Effector memory CD4-positive, alpha-beta T cell (primary cell): ENCODE data around the gene TBC1D5.

Experiments
- DNase-seq, 3 donors: peaks; one replicate each; pipeline ENCODE4 v3.0.0-alpha.2; 2020
- H3K27ac ChIP-seq: 2 replicates; pipeline ENCODE4 v1.7.0; 2013; ENCODE audit warnings: mild to moderate bottlenecking, low read length, moderate library complexity; ENCODE audit not compliant: insufficient read depth, poor library complexity, severe bottlenecking
- H3K27me3 ChIP-seq: replicated peaks from 2 replicates; pipeline ENCODE4 v1.7.0; 2013; ENCODE audit warnings: mild to moderate bottlenecking, low read length; ENCODE audit not compliant: insufficient read depth, control insufficient read depth, poor library complexity, severe bottlenecking
- H3K36me3 ChIP-seq: 2 replicates; pipeline ENCODE4 v1.7.0; 2013; ENCODE audit warnings: mild to moderate bottlenecking, low read length, moderate library complexity; ENCODE audit not compliant: control insufficient read depth, insufficient read depth
- H3K4me1 ChIP-seq: 2 replicates; pipeline ENCODE4 v1.7.0; 2013; ENCODE audit warnings: low read length, mild to moderate bottlenecking; ENCODE audit not compliant: control insufficient read depth, insufficient read depth, poor library complexity, severe bottlenecking
- H3K4me3 ChIP-seq: 2 replicates; pipeline ENCODE4 v1.7.0; 2013; ENCODE audit warnings: low read length, low read depth, mild to moderate bottlenecking; ENCODE audit not compliant: insufficient read depth, poor library complexity, severe bottlenecking
- H3K9me3 ChIP-seq: 2 replicates; pipeline ENCODE4 v1.7.0; 2013; ENCODE audit warnings: mild to moderate bottlenecking, low read length, moderate library complexity; ENCODE audit not compliant: control insufficient read depth

TBC1D5 gene

DNA sequence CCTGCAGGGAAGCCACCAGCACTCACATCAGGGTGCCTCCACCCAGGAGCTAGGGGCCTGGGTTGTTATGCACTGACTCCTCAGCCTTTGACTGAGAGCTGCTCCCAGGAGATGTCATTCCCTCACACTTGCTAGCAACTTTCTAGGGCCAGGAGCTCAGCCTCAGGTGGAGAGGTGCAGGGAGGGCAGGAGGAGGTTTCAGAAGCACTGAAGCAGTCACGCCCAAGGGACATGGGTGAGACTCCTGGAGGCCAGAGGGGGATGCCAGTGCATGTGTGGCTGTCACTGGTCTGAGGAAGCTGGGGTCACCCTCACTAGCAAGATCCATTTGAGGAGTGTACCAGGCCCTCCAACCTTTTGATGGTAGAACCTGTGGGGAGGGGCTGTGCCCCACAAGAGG is 586.5 kb downstream of the TBC1D5 start:
- H3K9me3 ChIP-seq: no peaks in the 10 kb centered on the region
- no peak for DNase-seq
- H3K27ac ChIP-seq: no peak overlapping the region
- H3K27me3 ChIP-seq: no peaks in the 10 kb centered on the region
- peaks cover 19% of the 10 kb centered on the region for H3K4me1 ChIP-seq
- H3K36me3 ChIP-seq: peaks cover 8% of the 10 kb centered on the region
- no peak overlapping the region for H3K4me3 ChIP-seq

DNA sequence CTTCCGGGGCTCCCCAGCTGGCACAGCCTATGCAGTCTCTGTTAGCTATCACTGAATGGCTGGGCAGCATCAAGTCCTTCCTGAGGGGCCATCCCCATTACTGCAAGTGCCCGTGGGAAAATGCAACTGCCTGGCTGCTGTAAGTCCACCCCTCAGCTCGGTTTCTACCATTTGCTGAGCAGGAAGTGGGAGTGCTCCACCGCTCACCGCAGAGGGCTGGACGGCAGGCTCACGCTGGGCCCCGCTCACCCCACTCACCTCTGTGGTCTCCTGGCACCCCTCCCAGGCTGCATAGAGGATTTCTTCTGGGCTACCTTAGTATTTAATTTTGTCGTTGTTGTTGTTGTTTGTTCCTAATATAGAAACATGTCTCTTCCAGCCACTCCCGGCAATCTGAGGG is 587.5 kb downstream of the TBC1D5 start:
- Histone ChIP-seq H3K27me3 (no peaks in the 10 kb centered on the region), H3K4me3 (no peak overlapping the region), H3K27ac (no peak overlapping the region), H3K4me1 (peaks cover 19% of the 10 kb centered on the region), H3K36me3 (no peaks in the 10 kb centered on the region), H3K9me3 (no peaks in the 10 kb centered on the region)
- DNase-seq: no peak

DNA sequence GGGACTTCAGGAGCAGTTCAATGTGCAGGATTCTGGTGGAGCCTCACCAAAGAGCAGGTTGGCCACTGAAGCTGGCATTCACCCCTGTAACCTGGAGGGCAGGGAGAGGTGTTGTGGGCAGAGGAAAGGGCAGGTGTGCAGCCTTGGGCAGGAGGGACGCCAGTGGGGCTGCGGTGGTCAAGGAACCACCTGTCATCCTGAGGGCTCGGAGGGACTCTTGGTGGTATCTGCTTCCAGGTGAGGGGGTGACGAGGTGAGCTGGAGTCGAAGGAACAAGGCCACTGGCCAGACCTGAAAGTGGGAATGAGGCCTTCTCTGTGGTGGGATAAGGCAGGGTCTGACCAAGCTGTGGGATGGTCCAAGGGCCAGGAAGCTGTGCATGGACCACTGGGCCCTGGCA is 588.2 kb downstream of the TBC1D5 start:
- no peak for DNase-seq
- Histone ChIP-seq H3K27ac (no peak overlapping the region), H3K27me3 (no peaks in the 10 kb centered on the region), H3K36me3 (no peaks in the 10 kb centered on the region), H3K4me3 (no peak overlapping the region), H3K4me1 (peaks cover 19% of the 10 kb centered on the region), H3K9me3 (no peaks in the 10 kb centered on the region)

DNA sequence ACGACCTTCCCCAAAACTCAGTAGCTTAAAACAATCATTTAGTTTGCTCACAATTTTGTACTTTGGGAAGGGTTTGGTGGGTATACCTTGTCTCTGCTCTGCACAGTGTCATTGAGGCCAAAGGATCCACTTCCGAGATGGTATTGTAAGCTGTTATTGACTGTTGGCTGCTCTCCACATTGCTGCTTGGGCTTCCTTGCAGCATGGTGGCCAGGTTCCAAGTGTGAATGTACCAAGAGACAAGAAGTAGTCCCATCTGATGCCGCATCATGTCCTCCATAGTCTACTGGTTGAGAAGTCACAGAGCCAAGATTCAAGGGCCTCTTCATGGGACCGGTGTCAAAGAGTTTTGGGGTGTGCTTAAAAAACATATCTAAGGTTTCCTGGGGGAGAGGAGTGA is 589.2 kb downstream of the TBC1D5 start:
- Histone ChIP-seq H3K36me3 (no peaks in the 10 kb centered on the region), H3K9me3 (no peaks in the 10 kb centered on the region), H3K4me3 (no peak overlapping the region), H3K27me3 (no peaks in the 10 kb centered on the region), H3K4me1 (peaks cover 19% of the 10 kb centered on the region), H3K27ac (no peak overlapping the region)
- no peak for DNase-seq

DNA sequence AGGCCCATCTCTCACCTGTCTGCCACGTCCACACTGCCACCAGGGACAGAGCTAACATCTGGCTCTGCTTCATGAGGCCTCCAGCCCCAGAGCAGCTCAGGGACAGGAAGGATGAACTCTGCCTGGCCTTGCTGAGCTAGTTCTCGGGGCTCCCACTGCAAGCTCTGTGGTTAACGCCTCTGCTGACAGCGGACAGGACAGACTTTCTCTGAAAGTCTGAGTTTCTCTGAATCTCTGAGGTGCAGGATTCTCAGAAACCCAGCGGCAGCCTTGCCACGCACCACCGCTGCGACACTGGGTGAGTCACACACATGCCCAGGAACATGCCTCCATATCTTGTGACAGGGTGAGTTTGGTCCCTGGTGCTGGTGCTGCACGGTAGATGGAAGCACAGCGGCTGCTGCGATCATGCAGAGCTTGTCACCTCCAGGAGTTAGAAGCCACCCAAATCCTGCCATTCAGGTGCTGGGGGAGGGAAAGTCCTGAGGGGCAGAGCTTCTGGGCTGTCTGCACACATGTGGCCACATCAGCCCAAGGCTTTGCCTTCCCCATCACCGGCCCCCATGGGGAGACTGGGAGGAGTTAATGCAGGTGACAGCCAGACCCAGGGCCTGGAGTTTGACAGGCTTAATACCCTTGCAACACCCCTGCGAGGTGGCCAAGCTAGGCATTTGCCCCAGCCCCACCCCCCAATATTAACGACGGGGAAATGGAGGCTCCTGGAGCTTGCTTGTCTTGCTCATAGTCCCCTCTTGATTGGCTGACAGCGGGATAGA is 590.6 kb downstream of the TBC1D5 start:
- Histone ChIP-seq H3K36me3 (no peaks in the 10 kb centered on the region), H3K27me3 (no peaks in the 10 kb centered on the region), H3K4me3 (peak overlapping the region; percentile 28), H3K9me3 (no peaks in the 10 kb centered on the region), H3K27ac (peak overlapping the region; percentile 58), H3K4me1 (peaks cover 19% of the 10 kb centered on the region)
- DNase-seq: peak; percentile 65 to 68 (median 68)

DNA sequence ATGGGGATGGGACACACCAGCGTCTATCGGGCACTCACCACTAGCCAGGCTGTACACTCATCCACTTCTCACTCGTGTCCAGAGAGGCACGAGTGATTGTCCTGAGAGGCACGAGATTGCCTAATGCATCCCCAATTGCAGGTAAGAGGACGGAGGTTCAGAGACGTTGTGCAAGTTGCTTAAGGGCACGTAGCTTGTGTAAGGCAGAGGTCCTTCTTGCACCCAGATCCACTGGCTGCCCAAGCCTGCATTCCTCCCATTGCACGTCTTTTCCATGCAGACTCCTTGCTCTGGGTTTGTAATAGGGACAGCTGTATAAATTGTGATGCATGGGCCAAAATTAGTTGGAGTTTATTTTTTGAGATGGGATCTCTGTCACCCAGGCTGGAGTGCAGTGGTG is 593.4 kb downstream of the TBC1D5 start:
- Histone ChIP-seq H3K4me1 (peaks cover 19% of the 10 kb centered on the region), H3K4me3 (no peak overlapping the region), H3K9me3 (no peaks in the 10 kb centered on the region), H3K36me3 (no peaks in the 10 kb centered on the region), H3K27ac (no peak overlapping the region), H3K27me3 (no peaks in the 10 kb centered on the region)
- no peak for DNase-seq

DNA sequence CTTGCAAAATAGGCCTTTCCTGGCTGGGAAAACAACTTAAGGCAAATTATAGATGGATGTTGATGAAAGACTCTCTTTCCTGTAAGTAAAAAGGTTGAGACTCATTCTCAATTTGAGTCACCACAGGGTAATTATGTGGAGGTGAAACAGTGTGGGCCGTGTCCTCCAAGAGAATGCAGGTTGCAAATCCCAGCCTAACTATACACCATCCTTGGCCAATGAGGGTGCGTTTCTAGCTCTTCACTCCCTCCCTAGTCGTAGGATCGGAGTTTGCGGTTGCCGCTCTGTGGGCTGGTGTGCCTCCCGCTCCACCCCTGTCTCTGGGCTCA is 597.8 kb downstream of the TBC1D5 start:
- no peaks in the 10 kb centered on the region for H3K36me3 ChIP-seq
- H3K4me1 ChIP-seq: no peaks in the 10 kb centered on the region
- H3K27me3 ChIP-seq: no peaks in the 10 kb centered on the region
- H3K27ac ChIP-seq: no peak overlapping the region
- H3K4me3 ChIP-seq: no peak overlapping the region
- no peak for DNase-seq
- no peaks in the 10 kb centered on the region for H3K9me3 ChIP-seq

DNA sequence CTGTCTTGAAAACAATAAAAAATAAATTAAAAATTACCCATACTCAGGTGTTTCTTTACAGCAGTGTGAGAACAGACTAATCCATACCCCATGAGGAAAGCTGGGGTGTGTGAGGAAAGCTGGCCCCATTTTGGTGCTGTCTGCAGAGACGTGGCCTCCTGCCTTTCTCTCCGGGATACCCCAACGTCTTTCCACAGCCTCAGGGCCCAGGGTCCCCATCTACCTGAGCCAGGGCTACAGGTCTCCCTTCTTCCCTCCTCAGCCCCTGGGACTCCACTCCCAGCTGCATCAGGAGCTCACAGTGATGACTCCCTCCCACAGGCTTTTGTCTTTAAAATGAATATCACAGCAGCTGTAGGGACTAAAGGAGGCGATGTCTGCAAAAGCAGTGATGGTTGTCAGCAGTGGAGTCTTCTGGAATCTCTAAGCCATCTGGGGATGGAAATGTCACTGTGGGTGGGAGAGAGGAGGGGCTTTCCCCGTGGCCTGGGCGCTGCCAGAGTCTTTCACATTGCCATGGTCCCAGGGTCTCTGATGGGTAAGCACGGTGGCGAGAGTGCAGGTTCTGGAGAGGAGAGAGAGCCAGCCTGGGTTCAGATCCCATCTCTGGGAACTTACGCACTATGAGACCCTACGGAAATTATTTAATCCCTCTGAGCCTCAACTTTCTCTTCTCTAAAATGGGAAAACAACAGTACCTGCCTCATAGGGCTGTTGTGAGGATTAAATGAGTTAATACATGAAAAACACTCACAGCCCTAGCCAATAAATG is 598.4 kb downstream of the TBC1D5 start:
- Histone ChIP-seq H3K27ac (no peak overlapping the region), H3K4me1 (no peaks in the 10 kb centered on the region), H3K36me3 (no peaks in the 10 kb centered on the region), H3K4me3 (no peak overlapping the region), H3K27me3 (no peaks in the 10 kb centered on the region), H3K9me3 (no peaks in the 10 kb centered on the region)
- DNase-seq: no peak

DNA sequence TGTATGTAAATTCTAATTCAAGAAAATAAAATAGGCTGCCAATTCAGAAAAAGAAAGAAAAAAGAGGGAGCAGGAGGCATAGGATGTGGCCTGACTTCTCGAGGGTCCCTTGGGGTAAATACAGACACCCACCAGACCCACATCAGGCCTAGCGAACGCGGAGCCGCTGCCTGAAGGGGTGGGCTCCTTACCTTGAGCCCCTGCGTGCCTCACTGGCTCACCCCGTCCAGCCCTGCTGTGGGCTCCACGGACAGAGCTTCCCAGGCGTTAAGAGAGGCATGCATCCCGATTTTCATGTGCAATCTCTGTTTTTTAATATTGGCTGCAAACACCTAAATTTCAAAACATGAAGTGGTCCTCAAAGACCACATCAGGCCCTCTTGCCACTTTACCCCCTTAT is 599.9 kb downstream of the TBC1D5 start:
- no peak for DNase-seq
- Histone ChIP-seq H3K36me3 (no peaks in the 10 kb centered on the region), H3K27ac (no peak overlapping the region), H3K9me3 (no peaks in the 10 kb centered on the region), H3K27me3 (no peaks in the 10 kb centered on the region), H3K4me1 (no peaks in the 10 kb centered on the region), H3K4me3 (no peak overlapping the region)

DNA sequence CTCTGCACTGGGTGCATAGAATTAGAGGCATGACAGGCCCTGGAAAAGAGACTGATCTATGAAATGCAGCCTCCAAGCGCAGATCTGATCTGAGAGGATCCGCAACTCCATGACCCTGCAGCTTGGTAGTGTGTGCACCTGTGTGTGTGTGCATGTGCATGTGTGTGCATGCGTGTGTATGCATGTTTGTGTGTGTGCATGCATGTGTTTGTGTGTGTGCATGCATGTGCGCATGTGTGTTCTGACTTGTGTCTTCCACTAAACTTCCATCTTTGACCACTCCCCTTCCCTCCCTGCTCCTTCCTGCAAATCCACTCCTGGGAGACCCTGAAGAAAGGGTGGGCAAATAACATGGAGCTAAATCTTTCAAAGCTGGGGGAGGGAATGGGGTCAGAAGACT is 600.7 kb downstream of the TBC1D5 start:
- Histone ChIP-seq H3K4me3 (no peak overlapping the region), H3K27me3 (no peaks in the 10 kb centered on the region), H3K9me3 (no peaks in the 10 kb centered on the region), H3K36me3 (no peaks in the 10 kb centered on the region), H3K27ac (no peak overlapping the region), H3K4me1 (no peaks in the 10 kb centered on the region)
- no peak for DNase-seq
